Activated T-cell treated with anti-CD3 and anti-CD28 coated beads, Interleukin-2, amount 50 U/mL, for 1 hour (primary cell): Measurements from ENCODE around the gene SPHKAP.
"Not testable (repeated sequence)": the region's sequence is repeated elsewhere in the genome, so short reads cannot be mapped to it uniquely, and the experiment has no call there.

Experiments
- DNase-seq: peaks from one replicate; pipeline ENCODE4 v3.0.0-alpha.2; 2020

Gene SPHKAP

DNA sequence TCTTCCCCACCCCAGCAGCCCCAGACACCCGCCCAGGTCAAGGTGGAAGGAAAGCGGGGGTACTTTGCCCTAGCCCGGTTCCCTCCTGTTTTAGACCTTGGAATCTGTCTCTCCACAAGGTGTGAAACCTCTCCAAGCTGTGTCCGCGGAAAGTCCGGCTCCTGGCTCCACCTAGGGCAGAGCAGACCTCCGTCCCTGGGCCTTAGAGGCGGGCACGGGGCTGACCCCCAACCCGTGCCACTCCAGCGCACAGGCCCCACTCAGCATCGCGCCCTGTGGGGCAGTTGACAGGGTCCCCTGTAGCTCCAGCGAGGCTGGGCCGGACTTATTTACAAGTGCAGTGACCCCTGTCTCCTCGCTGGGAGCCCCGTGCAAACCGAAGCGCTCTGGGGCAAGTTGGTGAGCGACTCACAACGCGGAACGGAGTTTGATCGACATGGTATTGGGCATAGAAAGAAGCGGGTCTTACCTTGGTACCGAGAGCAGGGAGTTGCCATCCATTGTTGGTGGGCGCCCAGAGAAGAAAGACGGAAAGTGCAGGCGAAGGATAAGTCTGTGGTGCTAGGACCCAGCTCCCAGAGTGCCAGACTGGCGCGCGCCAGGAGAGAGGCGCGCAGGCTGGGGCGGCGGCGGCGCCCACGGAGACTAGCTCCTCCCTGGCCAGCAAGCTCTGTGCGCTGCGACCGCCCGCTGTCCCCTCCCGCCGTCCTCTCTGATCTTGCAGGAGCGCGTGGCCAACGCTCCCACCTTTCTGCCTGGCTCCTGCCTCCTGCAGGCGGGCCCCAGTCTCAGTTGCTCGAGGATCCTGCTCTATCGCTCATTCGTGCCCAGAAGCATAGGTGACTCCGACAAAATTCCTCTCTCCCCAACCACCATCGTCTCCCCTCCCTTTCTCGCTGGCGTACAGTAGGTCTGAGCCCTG lies at the start of gene SPHKAP:
Gene SPHKAP (minus strand): TSS at position 590 of the 922 bp plus-strand sequence. CDS start 89 bp downstream, at position 501.
- no peak for DNase-seq

DNA sequence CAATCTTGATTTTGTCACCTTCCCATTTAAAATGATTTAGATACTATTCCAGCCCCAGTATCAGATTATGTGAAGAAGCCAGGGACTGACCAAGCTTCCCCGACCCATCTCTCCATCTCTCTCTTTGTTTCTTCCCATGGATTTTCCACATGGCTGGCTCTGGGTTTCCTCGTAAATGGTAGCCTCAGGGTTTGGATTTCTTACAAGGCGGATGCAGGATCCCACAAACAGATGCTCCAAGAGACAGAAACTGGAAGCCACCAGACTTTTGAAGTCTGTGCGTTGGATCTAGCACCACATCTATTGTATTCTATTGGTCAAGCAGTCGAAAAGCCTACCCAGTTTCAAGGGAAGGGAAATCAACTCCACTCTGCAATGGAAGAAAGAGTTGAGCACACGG lies 46.0 kb upstream of the SPHKAP start:
- no peak for DNase-seq

- no peak for DNase-seq
Observed at GRCh38 chr2:228224410-228224809, 42.9 kb upstream of the SPHKAP start.

DNA sequence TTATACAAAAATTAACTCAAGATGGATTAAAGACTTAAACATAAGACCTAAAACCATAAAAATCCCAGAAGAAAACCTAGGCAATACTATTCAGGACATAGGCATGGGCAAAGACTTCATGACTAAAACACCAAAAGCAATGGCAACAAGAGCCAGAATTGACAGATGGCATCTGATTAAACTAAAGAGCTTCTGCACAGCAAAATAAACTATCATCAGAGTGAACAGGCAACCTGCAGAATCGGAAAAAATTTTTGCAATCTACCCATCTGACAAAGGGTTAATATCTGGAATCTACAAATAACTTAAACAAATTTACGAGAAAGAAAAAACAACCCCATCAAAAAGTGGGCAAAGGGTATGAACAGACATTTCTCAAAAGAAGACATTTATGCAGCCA lies 37.1 kb upstream of the SPHKAP start:
- not testable (repeated sequence) for DNase-seq

- DNase-seq = no peak
Observed at GRCh38 chr2:228197504-228197903, 16.0 kb upstream of the SPHKAP start.

- no peak for DNase-seq
Observed at GRCh38 chr2:228180181-228181097, 1.0 kb downstream of the SPHKAP start.

GRCh38 chr2:228167290-228167689 lies 14.2 kb downstream of the SPHKAP start:
- DNase-seq = no peak

DNA sequence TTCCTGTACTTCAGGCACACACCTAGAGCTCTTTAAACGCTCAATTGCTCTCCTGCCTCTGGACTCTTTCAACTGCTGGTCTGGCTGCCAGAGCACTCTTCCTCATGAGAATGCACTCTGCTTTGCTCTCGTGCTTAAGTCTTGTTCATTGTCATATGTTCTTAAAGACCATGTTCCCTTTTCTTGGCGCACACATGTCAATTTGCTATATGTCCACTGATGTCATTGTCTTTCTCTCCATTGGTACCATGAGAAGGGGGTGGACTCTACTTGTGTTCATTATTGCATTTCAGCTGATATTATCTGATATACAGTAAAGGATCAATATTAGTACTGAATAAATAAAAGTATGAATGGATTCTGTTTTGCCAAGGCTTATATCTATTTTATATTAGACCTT lies 16.8 kb downstream of the SPHKAP start:
- DNase-seq = no peak

GRCh38 chr2:228157841-228158240 lies 23.6 kb downstream of the SPHKAP start:
- no peak for DNase-seq

GRCh38 chr2:228144961-228145360 lies 36.5 kb downstream of the SPHKAP start:
- DNase-seq = no peak

- no peak for DNase-seq
Observed at GRCh38 chr2:228140934-228141528, 40.5 kb downstream of the SPHKAP start.

DNA sequence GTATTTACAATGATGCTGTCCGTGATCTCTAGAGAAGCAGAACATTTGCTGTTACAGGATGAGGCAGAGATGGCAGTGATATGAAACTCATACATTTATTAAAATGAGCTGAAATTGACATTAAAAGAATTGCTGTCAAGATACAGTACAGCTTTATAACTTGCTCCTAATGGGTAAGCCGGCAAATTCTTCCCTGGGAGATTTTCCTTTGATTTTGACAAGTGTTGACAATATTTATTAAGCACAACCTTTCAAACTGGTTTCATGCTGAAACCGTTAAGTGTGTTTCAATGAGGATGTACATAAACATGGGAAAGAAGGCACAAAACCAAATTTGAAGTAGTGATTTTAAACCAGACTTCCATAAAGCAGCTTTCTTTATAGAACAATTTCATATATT lies 45.5 kb downstream of the SPHKAP start:
- no peak for DNase-seq

DNA sequence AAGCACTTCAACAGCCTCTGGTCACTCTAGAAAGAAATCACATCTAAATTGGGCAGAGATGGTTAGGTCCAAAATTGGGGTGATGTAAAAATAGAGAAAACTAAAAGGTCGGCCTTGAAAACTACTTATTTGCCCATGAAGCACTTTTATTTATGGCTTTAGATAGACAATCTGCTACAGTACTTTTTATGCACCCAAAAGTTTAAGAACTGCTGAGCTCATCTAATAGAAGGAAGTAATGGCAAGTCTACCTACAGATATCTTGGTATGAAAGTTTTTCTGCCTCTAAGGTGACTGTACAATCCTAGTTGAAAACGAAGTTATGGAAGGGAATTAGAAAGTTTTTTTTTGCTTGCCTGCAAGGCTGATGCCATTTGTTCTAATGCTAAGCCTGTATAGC lies 46.2 kb downstream of the SPHKAP start:
- no peak for DNase-seq

GRCh38 chr2:228131833-228132232 lies 49.7 kb downstream of the SPHKAP start:
- no peak for DNase-seq

DNA sequence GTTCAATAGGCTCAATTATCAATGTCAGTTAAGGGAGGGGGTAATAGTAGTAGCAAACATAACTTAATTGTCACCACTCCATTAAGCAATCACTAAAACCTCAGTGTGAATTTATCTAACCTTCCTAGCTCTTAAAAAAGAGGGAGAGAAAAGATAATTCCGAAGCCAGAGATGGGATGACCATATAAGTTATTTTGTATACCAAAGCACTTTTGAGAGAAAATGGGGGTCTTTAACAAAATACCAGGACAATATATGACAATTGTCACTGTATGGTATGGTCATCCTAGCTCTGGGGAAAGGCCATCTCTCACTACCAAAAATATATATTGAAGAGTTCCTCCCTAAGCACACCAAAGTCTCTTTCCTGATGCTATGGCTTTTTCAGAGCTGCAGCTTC lies 55.1 kb downstream of the SPHKAP start:
- DNase-seq = no peak

GRCh38 chr2:228118940-228119339 lies 62.5 kb downstream of the SPHKAP start:
- DNase-seq = no peak

- DNase-seq = no peak
Observed at GRCh38 chr2:228107846-228108245, 73.6 kb downstream of the SPHKAP start.

GRCh38 chr2:228105526-228106250 lies 75.8 kb downstream of the SPHKAP start:
- no peak for DNase-seq

DNA sequence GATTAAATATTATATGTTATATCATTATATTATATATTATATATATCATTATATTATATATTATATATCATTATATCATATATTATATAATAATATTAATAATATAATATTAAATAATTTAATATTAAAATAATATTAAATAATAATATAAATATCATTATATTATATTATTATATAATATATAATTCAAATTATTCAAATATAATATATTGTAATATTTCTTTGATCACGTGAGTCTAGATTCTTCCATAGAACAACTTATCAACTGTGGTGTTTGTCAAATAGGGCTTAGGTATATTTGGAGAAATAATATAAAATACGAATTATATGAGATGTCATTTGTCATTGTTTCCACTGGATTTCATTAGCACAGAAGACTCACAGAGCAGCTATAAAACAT lies 77.3 kb downstream of the SPHKAP start:
- DNase-seq = no peak

DNA sequence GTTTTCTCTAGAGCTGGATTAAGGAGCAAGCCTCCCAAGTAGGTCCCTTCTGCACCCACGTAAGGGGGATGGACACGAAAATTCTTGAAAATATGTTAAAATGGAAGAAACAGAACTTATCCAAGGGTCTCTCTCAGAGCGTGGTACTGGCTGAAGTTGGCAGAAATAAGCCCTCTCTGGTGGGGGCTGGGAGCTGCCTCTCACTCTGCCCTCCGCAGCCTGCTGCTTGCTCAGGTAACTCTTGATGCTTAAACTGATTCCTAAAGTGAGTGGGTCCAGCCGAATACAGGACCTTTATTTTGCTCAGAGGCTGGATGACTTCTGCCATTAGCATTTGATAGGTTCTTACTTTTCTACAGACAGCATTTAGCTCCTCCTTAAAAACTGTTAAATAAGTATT lies 78.1 kb downstream of the SPHKAP start:
- no peak for DNase-seq

DNA sequence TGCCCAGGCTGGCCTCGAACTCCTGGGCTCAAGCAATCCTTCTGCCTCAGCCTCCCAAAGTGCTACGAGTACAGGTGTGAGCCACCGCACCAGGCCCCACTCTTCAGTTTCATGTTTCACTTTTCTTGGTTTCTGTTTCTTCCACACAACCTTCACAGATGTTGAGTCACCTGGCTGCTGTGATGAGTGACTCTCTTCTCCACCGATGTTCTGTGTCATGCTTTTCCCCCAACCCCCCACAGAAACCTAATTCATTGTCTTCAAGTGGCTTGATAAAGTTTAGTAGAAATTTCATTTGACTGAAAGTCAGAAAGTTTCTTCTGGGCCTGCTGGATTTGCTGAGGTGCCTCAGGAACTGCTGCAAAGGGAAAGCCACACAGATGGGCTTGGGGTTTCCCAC lies 78.5 kb downstream of the SPHKAP start:
- no peak for DNase-seq

- DNase-seq = no peak
Observed at GRCh38 chr2:228094377-228094921, 87.0 kb downstream of the SPHKAP start.
